Thyroid gland (tissue), 4 donors: Measurements from ENCODE around the gene GALNT9.

ENCODE experiments used
- POLR2A ChIP-seq, 2 donors: fragments of 450-650 bp; IDR thresholded peaks; one replicate each; pipeline ENCODE4 v1.6.1; 2017; ENCODE audit warnings: antibody characterized with exemption in 2 of 2, mild to moderate bottlenecking in 2 of 2, moderate library complexity in 1 of 2
- TF ChIP-seq, protein P1 (sequence below), 6 experiments: fragments of 200-600 bp in 3 of 6; fragments of 450-650 bp in 3 of 6; sonication (generic) in 3 of 6; IDR thresholded peaks; one replicate each; pipeline ENCODE4 v1.5.1; 2016 to 2019; ENCODE audit warnings: antibody characterized with exemption in 6 of 6, mild to moderate bottlenecking in 2 of 6, inconsistent platforms in 1 of 6, moderate library complexity in 1 of 6

DNA sequence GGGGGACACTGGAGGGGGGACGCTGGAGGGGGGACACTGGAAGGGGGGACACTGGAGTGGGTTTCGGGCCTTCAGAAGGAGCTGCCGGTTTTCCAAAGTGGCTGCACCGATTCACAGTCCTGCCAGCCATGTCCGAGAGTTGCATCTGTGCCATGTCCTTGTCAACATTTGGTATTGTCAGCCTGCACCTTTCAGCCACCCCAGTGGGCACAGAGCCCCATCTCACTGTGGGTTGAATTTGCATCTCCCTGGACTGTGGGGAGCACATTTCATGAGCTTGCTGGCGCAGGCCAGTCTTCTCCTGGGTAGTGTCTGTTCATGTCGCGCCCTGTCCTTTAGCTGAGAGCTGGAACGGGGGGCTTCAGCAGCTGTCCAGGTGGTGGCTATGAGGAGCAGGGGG is 72.7 kb downstream of the GALNT9 start:
- TF ChIP-seq, protein P1, sequence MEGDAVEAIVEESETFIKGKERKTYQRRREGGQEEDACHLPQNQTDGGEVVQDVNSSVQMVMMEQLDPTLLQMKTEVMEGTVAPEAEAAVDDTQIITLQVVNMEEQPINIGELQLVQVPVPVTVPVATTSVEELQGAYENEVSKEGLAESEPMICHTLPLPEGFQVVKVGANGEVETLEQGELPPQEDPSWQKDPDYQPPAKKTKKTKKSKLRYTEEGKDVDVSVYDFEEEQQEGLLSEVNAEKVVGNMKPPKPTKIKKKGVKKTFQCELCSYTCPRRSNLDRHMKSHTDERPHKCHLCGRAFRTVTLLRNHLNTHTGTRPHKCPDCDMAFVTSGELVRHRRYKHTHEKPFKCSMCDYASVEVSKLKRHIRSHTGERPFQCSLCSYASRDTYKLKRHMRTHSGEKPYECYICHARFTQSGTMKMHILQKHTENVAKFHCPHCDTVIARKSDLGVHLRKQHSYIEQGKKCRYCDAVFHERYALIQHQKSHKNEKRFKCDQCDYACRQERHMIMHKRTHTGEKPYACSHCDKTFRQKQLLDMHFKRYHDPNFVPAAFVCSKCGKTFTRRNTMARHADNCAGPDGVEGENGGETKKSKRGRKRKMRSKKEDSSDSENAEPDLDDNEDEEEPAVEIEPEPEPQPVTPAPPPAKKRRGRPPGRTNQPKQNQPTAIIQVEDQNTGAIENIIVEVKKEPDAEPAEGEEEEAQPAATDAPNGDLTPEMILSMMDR (IDR thresholded peaks at IDR 0.05) = no peak
- no peak for TF ChIP-seq POLR2A (IDR thresholded peaks at IDR 0.05)
